Skeletal muscle satellite cell (primary cell): ENCODE results near the gene COL5A2.
A peak's percentile ranks its signal among the peaks of the same experiment; 100 is the strongest.

Experiments
- small RNA-seq: library from RNA; depleted of rRNA; stranded (forward); fragments of <200 nt; gene quantifications from one replicate; pipeline ENCODE3, GENCODE V24; 2012

COL5A2 gene

Small RNA genes within 50 kb of the gene (small RNA-seq; reads per million reads assigned to genes)
- gene MIR3129: 2.1 reads per million, percentile 67 among the genes with 10 or more reads in this experiment
